Nephron progenitor cell (in vitro differentiated cells): ENCODE data around the gene MCTP1.

Experiments
- DNase-seq: peaks from one replicate; pipeline ENCODE4 v3.0.0; 2021
- H3K27ac Mint-ChIP-seq: 2 replicates; pipeline ENCODE4 v1.8.0; 2021; ENCODE audit warnings: mild to moderate bottlenecking, moderate library complexity, mixed read lengths
- H3K27me3 Mint-ChIP-seq: 2 replicates; pipeline ENCODE4 v1.8.0; 2021; ENCODE audit warnings: mild to moderate bottlenecking, low read depth, mixed read lengths; ENCODE audit not compliant: poor library complexity
- H3K36me3 Mint-ChIP-seq: 2 replicates; pipeline ENCODE4 v1.8.0; 2021; ENCODE audit warnings: low read depth, mixed read lengths
- H3K4me1 Mint-ChIP-seq: 2 replicates; pipeline ENCODE4 v1.8.0; 2021; ENCODE audit warnings: mixed read lengths
- H3K4me3 Mint-ChIP-seq: 2 replicates; pipeline ENCODE4 v1.8.0; 2021; ENCODE audit warnings: mild to moderate bottlenecking, moderate library complexity, mixed read lengths
- H3K9me3 Mint-ChIP-seq: 2 replicates; pipeline ENCODE4 v1.8.0; 2021; ENCODE audit warnings: mild to moderate bottlenecking, moderate library complexity, mixed read lengths
- TF ChIP-seq, protein P1 (sequence below): fragments of 200-600 bp; sonication (generic); IDR thresholded peaks from 2 replicates; pipeline ENCODE4 v1.5.0; 2021; ENCODE audit warnings: antibody characterized with exemption

Gene MCTP1

GRCh38 chr5:94820488-94820887 lies 464.4 kb downstream of the MCTP1 start:
- DNase-seq: no peak
- no peaks in the 10 kb centered on the region for H3K36me3 Mint-ChIP-seq
- no peak overlapping the region for H3K4me3 Mint-ChIP-seq
- peaks cover 6% of the 10 kb centered on the region for H3K27me3 Mint-ChIP-seq
- H3K27ac Mint-ChIP-seq: no peak overlapping the region
- TF ChIP-seq, protein P1, sequence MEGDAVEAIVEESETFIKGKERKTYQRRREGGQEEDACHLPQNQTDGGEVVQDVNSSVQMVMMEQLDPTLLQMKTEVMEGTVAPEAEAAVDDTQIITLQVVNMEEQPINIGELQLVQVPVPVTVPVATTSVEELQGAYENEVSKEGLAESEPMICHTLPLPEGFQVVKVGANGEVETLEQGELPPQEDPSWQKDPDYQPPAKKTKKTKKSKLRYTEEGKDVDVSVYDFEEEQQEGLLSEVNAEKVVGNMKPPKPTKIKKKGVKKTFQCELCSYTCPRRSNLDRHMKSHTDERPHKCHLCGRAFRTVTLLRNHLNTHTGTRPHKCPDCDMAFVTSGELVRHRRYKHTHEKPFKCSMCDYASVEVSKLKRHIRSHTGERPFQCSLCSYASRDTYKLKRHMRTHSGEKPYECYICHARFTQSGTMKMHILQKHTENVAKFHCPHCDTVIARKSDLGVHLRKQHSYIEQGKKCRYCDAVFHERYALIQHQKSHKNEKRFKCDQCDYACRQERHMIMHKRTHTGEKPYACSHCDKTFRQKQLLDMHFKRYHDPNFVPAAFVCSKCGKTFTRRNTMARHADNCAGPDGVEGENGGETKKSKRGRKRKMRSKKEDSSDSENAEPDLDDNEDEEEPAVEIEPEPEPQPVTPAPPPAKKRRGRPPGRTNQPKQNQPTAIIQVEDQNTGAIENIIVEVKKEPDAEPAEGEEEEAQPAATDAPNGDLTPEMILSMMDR: no peak
- H3K4me1 Mint-ChIP-seq: no peaks in the 10 kb centered on the region
- H3K9me3 Mint-ChIP-seq: no peaks in the 10 kb centered on the region

GRCh38 chr5:94818904-94819303 lies 466.0 kb downstream of the MCTP1 start:
- H3K27me3 Mint-ChIP-seq: peaks cover 9% of the 10 kb centered on the region
- no peaks in the 10 kb centered on the region for H3K36me3 Mint-ChIP-seq
- no peak for DNase-seq
- no peak overlapping the region for H3K4me3 Mint-ChIP-seq
- H3K9me3 Mint-ChIP-seq: no peaks in the 10 kb centered on the region
- no peak overlapping the region for H3K27ac Mint-ChIP-seq
- TF ChIP-seq, protein P1: no peak
- H3K4me1 Mint-ChIP-seq: no peaks in the 10 kb centered on the region

DNA sequence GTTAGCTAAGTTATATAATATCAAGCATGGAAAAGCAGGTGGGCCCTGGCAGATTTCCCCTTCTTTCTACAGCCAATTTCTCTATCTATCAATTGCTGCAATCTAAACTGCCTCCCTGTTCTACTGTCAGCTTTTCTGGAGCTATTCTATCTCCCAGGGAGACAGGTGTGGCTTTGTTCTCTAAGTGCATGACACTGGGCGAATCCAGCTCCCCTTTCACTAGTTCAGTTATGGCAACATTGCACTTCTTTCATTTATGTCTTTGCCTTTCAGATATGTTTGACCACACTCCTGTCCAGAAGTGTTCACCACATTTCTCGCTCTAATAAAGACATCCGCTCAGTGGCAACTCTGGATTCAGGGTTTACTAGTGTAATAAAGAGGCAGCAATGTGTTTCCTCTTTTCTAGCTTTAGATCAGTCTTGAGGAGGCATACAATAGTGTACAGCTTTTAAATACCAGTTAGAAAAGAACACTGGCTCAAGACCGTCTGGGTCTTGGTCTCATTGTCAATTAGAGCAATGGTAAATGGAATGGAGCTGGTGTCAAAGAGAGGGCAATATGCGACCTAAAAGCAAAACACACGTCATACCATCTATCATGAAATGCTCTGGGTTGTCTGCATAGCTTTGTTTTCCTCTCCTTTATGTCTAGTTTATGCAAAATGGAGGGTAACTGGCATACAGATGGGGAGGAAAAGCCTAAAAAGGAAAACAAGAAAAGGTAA lies 469.4 kb downstream of the MCTP1 start:
- Mint-ChIP-seq H3K36me3 (no peaks in the 10 kb centered on the region), H3K27me3 (peaks cover 7% of the 10 kb centered on the region)
- no peak for DNase-seq

DNA sequence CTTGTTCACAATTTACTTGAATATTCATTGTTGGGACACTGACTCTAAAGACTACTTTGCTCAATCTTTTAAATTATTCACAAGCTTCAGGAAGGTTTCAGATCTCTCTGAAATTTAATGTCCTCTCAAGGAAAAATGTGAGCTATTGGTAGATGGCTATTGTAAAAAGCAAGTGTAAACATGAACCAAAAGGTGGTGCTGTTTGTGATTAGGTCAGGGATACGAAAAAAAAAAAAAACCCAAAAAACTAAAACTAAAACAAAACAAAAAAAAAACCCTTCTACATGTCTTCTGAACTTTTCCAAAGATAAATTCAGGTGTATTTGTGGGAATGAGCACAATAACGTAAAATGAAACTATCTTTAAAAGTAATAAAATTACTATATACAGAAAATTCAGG lies 472.7 kb downstream of the MCTP1 start:
- TF ChIP-seq, protein P1: no peak
- no peak overlapping the region for H3K4me3 Mint-ChIP-seq
- H3K36me3 Mint-ChIP-seq: no peaks in the 10 kb centered on the region
- no peak overlapping the region for H3K27ac Mint-ChIP-seq
- peaks cover 18% of the 10 kb centered on the region for H3K27me3 Mint-ChIP-seq
- H3K9me3 Mint-ChIP-seq: no peaks in the 10 kb centered on the region
- no peak for DNase-seq
- H3K4me1 Mint-ChIP-seq: no peaks in the 10 kb centered on the region

More for the DNA sequence above, 469.4 kb downstream of the MCTP1 start:
- TF ChIP-seq, protein P1: no peak
- H3K4me3 Mint-ChIP-seq: no peak overlapping the region
- H3K27ac Mint-ChIP-seq: no peak overlapping the region
- H3K4me1 Mint-ChIP-seq: no peaks in the 10 kb centered on the region
- H3K9me3 Mint-ChIP-seq: no peaks in the 10 kb centered on the region

GRCh38 chr5:94811331-94811730 lies 473.6 kb downstream of the MCTP1 start:
- DNase-seq: no peak
- Mint-ChIP-seq H3K36me3 (no peaks in the 10 kb centered on the region), H3K27ac (no peak overlapping the region), H3K4me1 (no peaks in the 10 kb centered on the region), H3K4me3 (no peak overlapping the region), H3K27me3 (peaks cover 18% of the 10 kb centered on the region), H3K9me3 (no peaks in the 10 kb centered on the region)
- TF ChIP-seq, protein P1: no peak

GRCh38 chr5:94810877-94811276 lies 474.0 kb downstream of the MCTP1 start:
- H3K9me3 Mint-ChIP-seq: no peaks in the 10 kb centered on the region
- peaks cover 18% of the 10 kb centered on the region for H3K27me3 Mint-ChIP-seq
- DNase-seq: no peak
- no peak overlapping the region for H3K27ac Mint-ChIP-seq
- H3K36me3 Mint-ChIP-seq: no peaks in the 10 kb centered on the region
- H3K4me3 Mint-ChIP-seq: no peak overlapping the region
- no peaks in the 10 kb centered on the region for H3K4me1 Mint-ChIP-seq
- TF ChIP-seq, protein P1: no peak
